Nephron progenitor cell (in vitro differentiated cells): ENCODE measurements around the gene PRKCA.

Source experiments
- DNase-seq: peaks from one replicate; pipeline ENCODE4 v3.0.0; 2021
- H3K27ac Mint-ChIP-seq: 2 replicates; pipeline ENCODE4 v1.8.0; 2021; ENCODE audit warnings: mild to moderate bottlenecking, moderate library complexity, mixed read lengths
- H3K27me3 Mint-ChIP-seq: 2 replicates; pipeline ENCODE4 v1.8.0; 2021; ENCODE audit warnings: mild to moderate bottlenecking, low read depth, mixed read lengths; ENCODE audit not compliant: poor library complexity
- H3K36me3 Mint-ChIP-seq: 2 replicates; pipeline ENCODE4 v1.8.0; 2021; ENCODE audit warnings: low read depth, mixed read lengths
- H3K4me1 Mint-ChIP-seq: 2 replicates; pipeline ENCODE4 v1.8.0; 2021; ENCODE audit warnings: mixed read lengths
- H3K4me3 Mint-ChIP-seq: 2 replicates; pipeline ENCODE4 v1.8.0; 2021; ENCODE audit warnings: mild to moderate bottlenecking, moderate library complexity, mixed read lengths
- H3K9me3 Mint-ChIP-seq: 2 replicates; pipeline ENCODE4 v1.8.0; 2021; ENCODE audit warnings: mild to moderate bottlenecking, moderate library complexity, mixed read lengths
- CTCF ChIP-seq: fragments of 200-600 bp; sonication (generic); IDR thresholded peaks from 2 replicates; pipeline ENCODE4 v1.5.0; 2021; ENCODE audit warnings: antibody characterized with exemption

Gene PRKCA

GRCh38 chr17:66750781-66751543 lies 448.5 kb downstream of the PRKCA start:
- no peak for DNase-seq
- H3K9me3 Mint-ChIP-seq, result no peaks in the 10 kb centered on the region
- H3K4me3 Mint-ChIP-seq, result no peak overlapping the region
- TF ChIP-seq CTCF, result no peak
- H3K27ac Mint-ChIP-seq, result no peak overlapping the region
- peaks cover 5% of the 10 kb centered on the region for H3K36me3 Mint-ChIP-seq
- no peaks in the 10 kb centered on the region for H3K27me3 Mint-ChIP-seq
- peaks cover 45% of the 10 kb centered on the region for H3K4me1 Mint-ChIP-seq

GRCh38 chr17:66751771-66752170 lies 449.4 kb downstream of the PRKCA start:
- Mint-ChIP-seq H3K27me3 (no peaks in the 10 kb centered on the region), H3K9me3 (no peaks in the 10 kb centered on the region), H3K4me3 (no peak overlapping the region), H3K36me3 (peaks cover 5% of the 10 kb centered on the region), H3K4me1 (peaks cover 45% of the 10 kb centered on the region), H3K27ac (no peak overlapping the region)
- TF ChIP-seq CTCF, result no peak
- DNase-seq, result no peak

- no peak for TF ChIP-seq CTCF
- peaks cover 5% of the 10 kb centered on the region for H3K36me3 Mint-ChIP-seq
- H3K4me3 Mint-ChIP-seq, result no peak overlapping the region
- H3K4me1 Mint-ChIP-seq, result peaks cover 51% of the 10 kb centered on the region
- DNase-seq, result no peak
- H3K27me3 Mint-ChIP-seq, result no peaks in the 10 kb centered on the region
- no peak overlapping the region for H3K27ac Mint-ChIP-seq
- H3K9me3 Mint-ChIP-seq, result peaks cover 4% of the 10 kb centered on the region
Observed at GRCh38 chr17:66752411-66752810, 450.0 kb downstream of the PRKCA start.

- H3K4me3 Mint-ChIP-seq, result no peak overlapping the region
- no peak for DNase-seq
- H3K36me3 Mint-ChIP-seq, result peaks cover 5% of the 10 kb centered on the region
- no peak overlapping the region for H3K27ac Mint-ChIP-seq
- peaks cover 47% of the 10 kb centered on the region for H3K4me1 Mint-ChIP-seq
- no peaks in the 10 kb centered on the region for H3K27me3 Mint-ChIP-seq
- peaks cover 4% of the 10 kb centered on the region for H3K9me3 Mint-ChIP-seq
- TF ChIP-seq CTCF, result no peak
Observed at GRCh38 chr17:66753126-66753920, 450.9 kb downstream of the PRKCA start.

- H3K27ac Mint-ChIP-seq, result peak overlapping the region; percentile 52
- no peak for TF ChIP-seq CTCF
- peaks cover 8% of the 10 kb centered on the region for H3K9me3 Mint-ChIP-seq
- DNase-seq, result no peak
- H3K4me1 Mint-ChIP-seq, result peaks cover 32% of the 10 kb centered on the region
- H3K36me3 Mint-ChIP-seq, result peaks cover 5% of the 10 kb centered on the region
- no peak overlapping the region for H3K4me3 Mint-ChIP-seq
- no peaks in the 10 kb centered on the region for H3K27me3 Mint-ChIP-seq
Observed at GRCh38 chr17:66755101-66755943, 452.9 kb downstream of the PRKCA start.
